ENCODE data around the gene TMEM129.

TMEM129 gene

DNA sequence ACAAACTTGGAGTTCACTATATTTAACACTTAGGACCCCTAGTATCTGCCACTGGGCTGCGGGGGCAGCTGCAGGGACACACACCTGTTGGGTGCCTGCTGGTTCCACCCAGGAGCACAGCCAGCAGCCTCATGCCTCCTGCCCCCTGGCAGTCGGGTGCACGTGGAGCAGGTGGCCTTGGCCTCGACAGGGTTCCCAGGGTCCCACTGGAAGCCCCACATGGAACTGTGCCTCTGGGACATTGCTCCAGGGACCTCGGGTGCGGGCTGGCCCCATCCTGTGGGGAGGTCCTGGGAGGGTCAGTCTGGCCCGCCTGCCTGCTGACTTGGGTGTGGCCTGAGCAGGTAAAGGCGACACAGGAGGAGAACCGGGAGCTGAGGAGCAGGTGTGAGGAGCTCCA lies 18.2 kb upstream of the TMEM129 start:
- no peak overlapping the region for H3K27ac Mint-ChIP-seq
- H3K4me3 Mint-ChIP-seq = no peak overlapping the region
- no peak for ATAC-seq
- H3K9me3 Mint-ChIP-seq = peaks cover 3% of the 10 kb centered on the region
- no peaks in the 10 kb centered on the region for H3K27me3 Mint-ChIP-seq
- peaks cover 73% of the 10 kb centered on the region for H3K36me3 Mint-ChIP-seq
- H3K4me1 Mint-ChIP-seq = no peaks in the 10 kb centered on the region

DNA sequence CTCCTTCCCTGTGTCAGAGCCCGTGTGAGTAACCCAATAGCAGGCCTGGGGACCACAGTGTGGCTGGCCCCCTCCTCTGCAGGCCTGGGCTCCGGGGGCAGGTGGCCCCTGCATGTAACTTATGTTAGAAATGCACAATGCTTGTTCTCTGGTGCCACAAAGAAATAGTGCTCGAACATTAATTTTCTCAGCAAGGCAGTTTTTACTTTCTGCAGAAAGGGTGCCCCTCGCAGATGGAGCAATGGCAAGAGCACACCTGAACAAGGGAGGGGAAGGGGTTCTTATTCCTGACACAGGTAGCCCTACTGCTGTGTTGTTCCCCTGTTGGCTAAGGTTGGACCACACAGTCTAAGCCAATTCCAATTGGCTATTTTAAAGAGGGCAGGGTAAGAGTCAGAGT lies 17.3 kb upstream of the TMEM129 start:
- Mint-ChIP-seq H3K9me3 (peaks cover 3% of the 10 kb centered on the region), H3K27ac (no peak overlapping the region), H3K4me3 (no peak overlapping the region), H3K36me3 (peaks cover 71% of the 10 kb centered on the region), H3K4me1 (no peaks in the 10 kb centered on the region), H3K27me3 (no peaks in the 10 kb centered on the region)
- no peak for ATAC-seq

GRCh38 chr4:1737666-1738065 lies 16.5 kb upstream of the TMEM129 start:
- H3K4me1 Mint-ChIP-seq = no peaks in the 10 kb centered on the region
- no peak overlapping the region for H3K27ac Mint-ChIP-seq
- H3K36me3 Mint-ChIP-seq = peaks cover 70% of the 10 kb centered on the region
- peaks cover 3% of the 10 kb centered on the region for H3K9me3 Mint-ChIP-seq
- no peaks in the 10 kb centered on the region for H3K27me3 Mint-ChIP-seq
- ATAC-seq = no peak
- H3K4me3 Mint-ChIP-seq = no peak overlapping the region

GRCh38 chr4:1736812-1737211 lies 15.7 kb upstream of the TMEM129 start:
- Mint-ChIP-seq H3K9me3 (peaks cover 3% of the 10 kb centered on the region), H3K4me1 (no peaks in the 10 kb centered on the region), H3K27me3 (no peaks in the 10 kb centered on the region), H3K36me3 (peaks cover 76% of the 10 kb centered on the region), H3K27ac (no peak overlapping the region), H3K4me3 (no peak overlapping the region)
- ATAC-seq = no peak

- peaks cover 82% of the 10 kb centered on the region for H3K36me3 Mint-ChIP-seq
- no peak overlapping the region for H3K27ac Mint-ChIP-seq
- ATAC-seq = no peak
- H3K9me3 Mint-ChIP-seq = peaks cover 3% of the 10 kb centered on the region
- no peaks in the 10 kb centered on the region for H3K27me3 Mint-ChIP-seq
- H3K4me1 Mint-ChIP-seq = no peaks in the 10 kb centered on the region
- no peak overlapping the region for H3K4me3 Mint-ChIP-seq
These were observed 14.1 kb upstream of the TMEM129 start for GRCh38 chr4:1735215-1735614.

DNA sequence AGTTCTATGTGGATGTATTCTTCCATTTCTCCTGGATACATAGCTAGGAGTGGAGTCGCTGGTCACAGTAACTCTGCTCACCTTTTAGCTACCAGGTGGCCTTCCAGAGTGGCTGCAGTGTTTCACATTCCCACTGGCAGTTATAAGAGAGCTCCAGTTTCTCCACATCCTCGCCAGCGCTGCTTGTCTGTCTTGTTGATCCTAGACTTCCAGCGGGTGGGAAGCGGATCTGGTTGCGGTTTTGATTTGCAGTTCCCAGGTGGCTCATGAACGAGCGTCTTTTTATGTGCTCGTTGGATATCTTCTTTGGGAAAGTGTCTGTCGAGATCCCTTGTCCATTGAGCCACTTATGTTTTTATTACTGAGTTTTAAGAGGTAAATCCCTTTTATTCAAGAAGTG lies 11.8 kb upstream of the TMEM129 start:
- Mint-ChIP-seq H3K27me3 (no peaks in the 10 kb centered on the region), H3K4me3 (no peak overlapping the region), H3K4me1 (peaks cover 11% of the 10 kb centered on the region), H3K27ac (no peak overlapping the region), H3K9me3 (no peaks in the 10 kb centered on the region), H3K36me3 (peaks cover 76% of the 10 kb centered on the region)
- no peak for ATAC-seq

DNA sequence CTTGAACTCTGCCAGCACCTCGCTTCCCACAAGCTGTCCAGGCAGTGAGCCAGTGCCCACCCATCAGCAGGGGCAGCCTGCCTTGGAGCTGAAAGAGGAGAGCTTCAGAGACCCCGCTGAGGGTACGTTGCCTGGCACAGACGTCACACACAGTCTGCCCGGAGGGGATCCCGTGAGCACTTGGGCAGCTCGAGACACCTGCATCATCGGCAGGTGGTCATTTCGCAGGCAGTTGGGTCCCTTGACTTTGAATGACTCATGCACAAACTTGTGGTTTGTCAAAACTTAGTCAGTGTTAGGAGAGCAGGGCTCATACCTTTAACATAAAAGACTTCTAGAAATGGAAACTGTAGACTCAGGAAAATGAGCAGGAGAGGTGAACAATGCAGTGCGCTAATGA lies 10.1 kb upstream of the TMEM129 start:
- no peak for ATAC-seq
- H3K27me3 Mint-ChIP-seq = no peaks in the 10 kb centered on the region
- H3K36me3 Mint-ChIP-seq = peaks cover 77% of the 10 kb centered on the region
- H3K4me3 Mint-ChIP-seq = no peak overlapping the region
- H3K4me1 Mint-ChIP-seq = peaks cover 23% of the 10 kb centered on the region
- no peak overlapping the region for H3K27ac Mint-ChIP-seq
- no peaks in the 10 kb centered on the region for H3K9me3 Mint-ChIP-seq

DNA sequence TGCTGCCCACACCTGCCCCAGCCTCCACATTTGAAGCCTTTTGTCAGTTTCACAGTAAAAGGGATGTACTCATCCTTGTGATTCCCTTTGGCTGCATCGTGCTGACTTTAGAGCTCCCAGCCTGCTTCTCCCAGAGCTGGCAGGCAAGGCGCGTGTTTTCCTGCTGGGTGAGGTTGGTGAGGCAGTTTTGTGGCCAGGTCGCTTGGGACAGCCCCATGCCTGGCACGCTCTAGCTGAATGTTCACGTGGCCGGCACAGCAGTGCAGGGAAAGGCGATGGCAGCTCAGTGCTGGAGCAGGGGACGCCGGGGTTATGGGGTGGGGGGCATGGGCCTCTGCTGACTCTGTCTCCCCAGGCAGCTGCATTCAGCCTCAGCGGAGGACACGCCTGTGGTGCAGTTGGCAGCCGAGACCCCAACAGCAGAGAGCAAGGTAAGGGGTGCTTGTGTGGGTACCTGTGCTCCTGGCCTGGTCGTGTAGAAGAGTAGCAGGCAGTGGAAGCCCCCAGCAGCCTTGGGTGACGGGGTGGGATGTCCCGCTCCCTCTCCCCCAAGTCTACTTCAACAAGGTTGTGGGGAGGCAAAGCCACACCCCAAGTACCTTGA lies 9.5 kb upstream of the TMEM129 start:
- peaks cover 26% of the 10 kb centered on the region for H3K4me1 Mint-ChIP-seq
- no peak for ATAC-seq
- H3K27me3 Mint-ChIP-seq = no peaks in the 10 kb centered on the region
- no peak overlapping the region for H3K4me3 Mint-ChIP-seq
- no peak overlapping the region for H3K27ac Mint-ChIP-seq
- peaks cover 75% of the 10 kb centered on the region for H3K36me3 Mint-ChIP-seq
- no peaks in the 10 kb centered on the region for H3K9me3 Mint-ChIP-seq

DNA sequence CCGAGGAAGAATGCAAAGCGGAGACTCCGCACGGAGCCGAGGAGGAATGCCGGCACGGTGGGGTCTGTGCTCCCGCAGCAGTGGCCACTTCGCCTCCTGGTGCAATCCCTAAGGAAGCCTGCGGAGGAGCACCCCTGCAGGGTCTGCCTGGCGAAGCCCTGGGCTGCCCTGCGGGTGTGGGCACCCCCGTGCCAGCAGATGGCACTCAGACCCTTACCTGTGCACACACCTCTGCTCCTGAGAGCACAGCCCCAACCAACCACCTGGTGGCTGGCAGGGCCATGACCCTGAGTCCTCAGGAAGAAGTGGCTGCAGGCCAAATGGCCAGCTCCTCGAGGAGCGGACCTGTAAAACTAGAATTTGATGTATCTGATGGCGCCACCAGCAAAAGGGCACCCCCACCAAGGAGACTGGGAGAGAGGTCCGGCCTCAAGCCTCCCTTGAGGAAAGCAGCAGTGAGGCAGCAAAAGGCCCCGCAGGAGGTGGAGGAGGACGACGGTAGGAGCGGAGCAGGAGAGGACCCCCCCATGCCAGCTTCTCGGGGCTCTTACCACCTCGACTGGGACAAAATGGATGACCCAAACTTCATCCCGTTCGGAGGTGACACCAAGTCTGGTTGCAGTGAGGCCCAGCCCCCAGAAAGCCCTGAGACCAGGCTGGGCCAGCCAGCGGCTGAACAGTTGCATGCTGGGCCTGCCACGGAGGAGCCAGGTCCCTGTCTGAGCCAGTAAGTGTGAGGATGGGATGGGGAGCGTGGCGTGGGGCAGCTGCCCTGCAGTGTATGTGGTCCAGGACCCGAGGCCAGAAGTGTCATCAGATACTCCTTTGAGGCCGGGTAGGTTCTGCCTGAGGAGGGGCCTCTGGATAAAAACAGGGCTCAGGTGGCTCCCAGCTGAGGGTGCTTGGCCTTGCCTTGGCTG lies 7.2 kb upstream of the TMEM129 start:
- peaks cover 39% of the 10 kb centered on the region for H3K4me1 Mint-ChIP-seq
- no peaks in the 10 kb centered on the region for H3K27me3 Mint-ChIP-seq
- H3K27ac Mint-ChIP-seq = no peak overlapping the region
- H3K9me3 Mint-ChIP-seq = no peaks in the 10 kb centered on the region
- H3K4me3 Mint-ChIP-seq = no peak overlapping the region
- no peak for ATAC-seq
- peaks cover 58% of the 10 kb centered on the region for H3K36me3 Mint-ChIP-seq

GRCh38 chr4:1727117-1728031 lies 6.3 kb upstream of the TMEM129 start:
- H3K27ac Mint-ChIP-seq = peak overlapping the region; percentile 21
- H3K4me3 Mint-ChIP-seq = no peak overlapping the region
- no peaks in the 10 kb centered on the region for H3K9me3 Mint-ChIP-seq
- peaks cover 49% of the 10 kb centered on the region for H3K4me1 Mint-ChIP-seq
- no peak for ATAC-seq
- H3K36me3 Mint-ChIP-seq = peaks cover 53% of the 10 kb centered on the region
- no peaks in the 10 kb centered on the region for H3K27me3 Mint-ChIP-seq

- peak overlapping the region; percentile 21 for H3K27ac Mint-ChIP-seq
- H3K36me3 Mint-ChIP-seq = peaks cover 45% of the 10 kb centered on the region
- H3K27me3 Mint-ChIP-seq = no peaks in the 10 kb centered on the region
- H3K4me3 Mint-ChIP-seq = no peak overlapping the region
- peaks cover 57% of the 10 kb centered on the region for H3K4me1 Mint-ChIP-seq
- ATAC-seq = no peak
- H3K9me3 Mint-ChIP-seq = no peaks in the 10 kb centered on the region
These were observed 5.2 kb upstream of the TMEM129 start for GRCh38 chr4:1726146-1726934.

DNA sequence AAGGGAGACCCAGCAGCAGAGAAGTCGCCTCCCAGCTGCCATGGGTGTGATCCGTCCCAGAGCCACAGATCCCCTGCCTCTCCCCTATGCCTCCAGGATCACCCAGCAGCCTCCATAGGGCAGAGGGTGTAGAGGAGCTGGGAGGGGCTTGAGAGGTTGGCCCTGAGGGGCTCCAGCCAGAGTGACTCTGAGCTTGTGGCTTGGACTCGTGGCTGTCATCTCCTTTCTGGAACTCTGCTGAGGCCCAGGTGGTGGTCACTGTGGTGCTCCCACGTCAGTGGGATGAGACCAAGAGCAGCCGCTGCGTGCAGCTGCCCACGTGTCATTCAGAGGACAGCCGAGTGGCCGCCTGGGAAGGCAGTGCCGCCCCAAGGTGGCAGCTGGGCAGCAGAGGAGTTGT lies 4.4 kb upstream of the TMEM129 start:
- H3K9me3 Mint-ChIP-seq = no peaks in the 10 kb centered on the region
- H3K36me3 Mint-ChIP-seq = peaks cover 37% of the 10 kb centered on the region
- no peak for ATAC-seq
- H3K27ac Mint-ChIP-seq = peak overlapping the region; percentile 97
- H3K4me3 Mint-ChIP-seq = no peak overlapping the region
- peaks cover 57% of the 10 kb centered on the region for H3K4me1 Mint-ChIP-seq
- H3K27me3 Mint-ChIP-seq = no peaks in the 10 kb centered on the region

GRCh38 chr4:1723131-1723801 lies 2.1 kb upstream of the TMEM129 start:
- ATAC-seq = peak; percentile 65
- peak overlapping the region; percentile 79 for H3K4me3 Mint-ChIP-seq
- peak overlapping the region; percentile 97 for H3K27ac Mint-ChIP-seq
- no peaks in the 10 kb centered on the region for H3K27me3 Mint-ChIP-seq
- peaks cover 68% of the 10 kb centered on the region for H3K4me1 Mint-ChIP-seq
- peaks cover 28% of the 10 kb centered on the region for H3K36me3 Mint-ChIP-seq
- no peaks in the 10 kb centered on the region for H3K9me3 Mint-ChIP-seq

DNA sequence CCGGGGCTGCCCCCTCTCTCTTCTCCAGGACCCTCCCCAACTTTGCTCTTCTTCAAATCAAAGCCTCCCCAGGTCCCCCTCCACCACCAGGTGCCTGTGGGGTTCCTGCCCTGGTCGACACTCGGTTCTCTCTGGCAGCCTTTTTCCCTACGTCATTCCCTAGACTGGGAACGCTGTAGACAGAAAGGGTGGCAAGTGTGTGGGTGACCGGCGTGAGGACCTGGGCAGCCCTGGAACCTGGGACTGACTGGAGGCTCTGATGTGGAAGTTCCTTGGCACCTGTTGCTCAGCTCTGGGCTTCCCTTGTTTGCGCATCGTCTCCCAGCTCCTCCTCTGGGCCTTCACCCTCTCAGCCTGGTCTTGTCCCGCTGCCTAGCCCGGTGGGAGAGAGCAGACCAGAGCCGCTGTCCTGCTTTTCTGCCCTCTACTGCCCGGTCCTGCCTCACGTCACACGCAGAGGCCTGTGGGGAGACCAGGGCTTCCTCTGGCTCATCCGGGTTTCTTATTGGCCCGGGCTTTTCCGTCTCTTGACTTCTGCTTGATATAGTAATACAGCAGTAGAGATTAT lies 1.5 kb upstream of the TMEM129 start:
- peaks cover 22% of the 10 kb centered on the region for H3K36me3 Mint-ChIP-seq
- H3K27ac Mint-ChIP-seq = peak overlapping the region; percentile 97
- H3K9me3 Mint-ChIP-seq = no peaks in the 10 kb centered on the region
- H3K4me3 Mint-ChIP-seq = peak overlapping the region; percentile 79
- H3K4me1 Mint-ChIP-seq = peaks cover 74% of the 10 kb centered on the region
- no peaks in the 10 kb centered on the region for H3K27me3 Mint-ChIP-seq
- peak; percentile 0 for ATAC-seq

Data from stimulated activated memory B cell treated with anti-CD40 and anti-IgM and Interleukin-4, amounts not matched to agents 10 μg/mL and 1 μg/mL and 100 μg/mL, for 72 hours (primary cell).